Activated gamma-delta T cell treated with anti-CD3 and anti-CD28 coated beads, Interleukin-2, amount 50 U/mL, for 16 hours (primary cell): ENCODE measurements around the gene GLIPR1L1.

Experiments used
- DNase-seq: peaks from one replicate; pipeline ENCODE4 v3.0.0-alpha.2; 2020; ENCODE audit warnings: low read depth

Gene GLIPR1L1

GRCh38 chr12:75350413-75350812, 15.9 kb downstream of the GLIPR1L1 start:
- DNase-seq: no peak

- no peak for DNase-seq
Observed at GRCh38 chr12:75354011-75354410, 19.5 kb downstream of the GLIPR1L1 start.

- no peak for DNase-seq
Observed at GRCh38 chr12:75360920-75361319, 26.4 kb downstream of the GLIPR1L1 start.

GRCh38 chr12:75361408-75361807, 26.9 kb downstream of the GLIPR1L1 start:
- no peak for DNase-seq

- DNase-seq: no peak
Observed at GRCh38 chr12:75364919-75365318, 30.4 kb downstream of the GLIPR1L1 start.

- DNase-seq: no peak
Observed at GRCh38 chr12:75366629-75367028, 32.2 kb downstream of the GLIPR1L1 start.

GRCh38 chr12:75374971-75375370, 40.5 kb downstream of the GLIPR1L1 start:
- no peak for DNase-seq

- no peak for DNase-seq
Observed at GRCh38 chr12:75378354-75378753, 43.9 kb downstream of the GLIPR1L1 start.

- no peak for DNase-seq
Observed at GRCh38 chr12:75389061-75389460, 54.6 kb downstream of the GLIPR1L1 start.

GRCh38 chr12:75389706-75390105, 55.2 kb downstream of the GLIPR1L1 start:
- DNase-seq: no peak

- no peak for DNase-seq
Observed at GRCh38 chr12:75390156-75390898, 55.9 kb downstream of the GLIPR1L1 start.

GRCh38 chr12:75390899-75391538, 56.5 kb downstream of the GLIPR1L1 start, which contains the start of gene GLIPR1L2:
GLIPR1L2 (plus strand) TSS chr12:75391089; CDS start chr12:75391117, 28 bp downstream.
- peak; percentile 82 for DNase-seq

GRCh38 chr12:75404231-75404630, 69.8 kb downstream of the GLIPR1L1 start:
- no peak for DNase-seq

GRCh38 chr12:75407683-75408082, 73.2 kb downstream of the GLIPR1L1 start:
- DNase-seq: no peak

GRCh38 chr12:75409830-75410229, 75.4 kb downstream of the GLIPR1L1 start:
- DNase-seq: no peak

GRCh38 chr12:75414671-75415070, 80.2 kb downstream of the GLIPR1L1 start:
- DNase-seq: no peak

GRCh38 chr12:75419841-75420240, 85.4 kb downstream of the GLIPR1L1 start:
- DNase-seq: no peak
